Lung (tissue), 12 donors: ENCODE data around the gene RRM2. TPM values are rescaled to one million over a fixed set of nuclear protein-coding genes. Genes with fewer than 3 reads are reported as not detected.

Experiments
- ATAC-seq: fragments of 200-7000 bp; cut with Tn5 transposase; one replicate; pipeline ENCODE4 v1.9.1; 2020; ENCODE audit warnings: moderate number of reproducible peaks; ENCODE audit not compliant: insufficient read depth, low FRiP score
- DNase-seq, 3 donors: peaks; one replicate each; pipeline ENCODE4 v3.0.0-alpha.2; 2013 to 2017
- H3K27ac ChIP-seq, 2 donors: one replicate each; pipeline ENCODE4 v1.5.1; 2013; ENCODE audit warnings: mild to moderate bottlenecking in 2 of 2, moderate library complexity in 2 of 2, control low read depth in 1 of 2, inconsistent platforms in 1 of 2, low read depth in 1 of 2, low read length in 1 of 2
- H3K27me3 ChIP-seq, 3 donors: one replicate each; pipeline ENCODE4 v1.5.1; 2013; ENCODE audit warnings: low read length in 2 of 3; ENCODE audit not compliant: control insufficient read depth in 3 of 3, insufficient read depth in 3 of 3
- H3K36me3 ChIP-seq, 4 donors: one replicate each; pipeline ENCODE4 v1.5.1; 2013; ENCODE audit warnings: low read length in 4 of 4, mild to moderate bottlenecking in 1 of 4, moderate library complexity in 1 of 4; ENCODE audit not compliant: control insufficient read depth in 4 of 4, insufficient read depth in 4 of 4
- H3K4me1 ChIP-seq, 5 donors: one replicate each; pipeline ENCODE4 v1.5.1; 2013; ENCODE audit warnings: low read length in 5 of 5, mild to moderate bottlenecking in 2 of 5, moderate library complexity in 1 of 5; ENCODE audit not compliant: control insufficient read depth in 5 of 5, insufficient read depth in 5 of 5
- H3K4me3 ChIP-seq: one replicate; pipeline ENCODE4 v1.5.1; 2013; ENCODE audit warnings: mild to moderate bottlenecking, control low read depth, moderate library complexity
- H3K9ac ChIP-seq, 2 donors: one replicate each; pipeline ENCODE4 v1.5.1; 2013; ENCODE audit warnings: low read length in 2 of 2, control low read depth in 1 of 2; ENCODE audit not compliant: insufficient read depth in 1 of 2
- H3K9me3 ChIP-seq, 4 donors: one replicate each; pipeline ENCODE4 v1.5.1; 2013; ENCODE audit warnings: low read length in 3 of 4, mild to moderate bottlenecking in 1 of 4, moderate library complexity in 1 of 4; ENCODE audit not compliant: control insufficient read depth in 4 of 4, insufficient read depth in 3 of 4
- WGBS, 2 donors: extraction: QIAGEN DNeasy Blood & Tissue Kit; methylation state at CpG; one replicate each; pipeline ENCODE4 v1.1.7; 2013; 5-methylcytosine and 5-hydroxymethylcytosine counted together
- polyA plus RNA-seq, 2 donors: library from polyadenylated mRNA; stranded (reverse); fragments of 200-250 nt; gene quantifications; one replicate each; pipeline ENCODE4 v1.2.1, GENCODE V29; 2013
- total RNA-seq, 2 donors: library from RNA; depleted of rRNA in 1 of 2; stranded (reverse); fragments of >200 nt in 1 of 2; gene quantifications; one replicate each; pipeline ENCODE4 v1.2.1, GENCODE V29; 2014 to 2021
- TF ChIP-seq, protein P1 (sequence below): IDR thresholded peaks from 2 replicates; pipeline ENCODE4 v1.5.1; 2012; ENCODE audit warnings: mild to moderate bottlenecking; ENCODE audit errors: control extremely low read depth, extremely low read depth
- donor health status: control.
- donor health status: control.
- donor health status: Bipolar disorder and iron deficiency.
- donor health status: healthy.
- donor health status: DM: yes; HTN: yes; CAD: no.

RRM2 gene
- total and polyA plus RNA-seq, 4 donors, result 4.8 to 15.6 (median 5.7) TPM

DNA sequence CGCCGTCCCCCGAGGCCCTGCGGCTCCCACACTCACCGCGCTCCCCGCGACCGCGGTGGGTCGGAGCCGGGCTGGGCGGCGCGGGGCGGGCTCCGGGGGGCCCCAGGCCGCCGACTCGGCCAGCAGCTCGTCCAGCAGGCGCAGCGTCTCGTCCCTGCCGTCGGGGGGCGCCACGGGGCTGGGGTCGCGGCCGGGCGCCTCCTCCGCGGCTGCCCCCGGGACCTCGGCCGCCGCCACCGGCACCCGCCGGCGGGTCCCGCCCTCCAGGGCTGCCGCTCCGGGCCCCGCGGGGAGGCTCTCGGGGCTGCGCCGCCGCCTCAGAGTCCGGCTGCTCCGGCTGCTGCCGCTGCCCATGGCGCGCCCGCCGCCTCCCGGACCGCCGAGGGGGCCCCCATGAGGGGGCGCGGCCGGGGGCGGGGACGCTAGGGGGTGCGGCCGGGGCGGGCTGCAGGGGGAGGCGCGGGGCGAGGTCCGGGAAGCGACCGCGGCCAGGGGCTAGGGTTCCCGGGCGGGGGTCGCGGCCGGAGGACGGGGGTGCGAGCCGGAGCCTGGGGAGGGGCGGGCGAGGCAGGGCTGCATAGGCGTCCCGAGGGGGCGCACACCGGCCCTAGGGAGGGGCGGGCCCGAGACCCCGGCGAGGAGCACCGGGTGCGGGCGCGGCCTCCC is 42.5 kb upstream of the RRM2 start, which contains the start of gene CYS1:
TSS of gene CYS1 (minus strand) at position 542 of the 666 bp plus-strand sequence. CDS start at position 354, 188 bp downstream.
- Histone ChIP-seq H3K27me3 (peaks cover 0 to 20% (median 13%) of the 10 kb centered on the region in 3 donors), H3K9me3 (no peaks in the 10 kb centered on the region), H3K4me1 (peaks cover 0 to 13% (median 6%) of the 10 kb centered on the region in 5 donors), H3K9ac (no peak within 1 kb of the TSS), H3K4me3 (peak within 1 kb of the TSS; percentile 29), H3K36me3 (peaks cover 0 to 2% (median 0%) of the 10 kb centered on the region in 4 donors), H3K27ac (peak within 1 kb of the TSS in 1 of 2 donors; percentile 47)
- TF ChIP-seq, protein P1, sequence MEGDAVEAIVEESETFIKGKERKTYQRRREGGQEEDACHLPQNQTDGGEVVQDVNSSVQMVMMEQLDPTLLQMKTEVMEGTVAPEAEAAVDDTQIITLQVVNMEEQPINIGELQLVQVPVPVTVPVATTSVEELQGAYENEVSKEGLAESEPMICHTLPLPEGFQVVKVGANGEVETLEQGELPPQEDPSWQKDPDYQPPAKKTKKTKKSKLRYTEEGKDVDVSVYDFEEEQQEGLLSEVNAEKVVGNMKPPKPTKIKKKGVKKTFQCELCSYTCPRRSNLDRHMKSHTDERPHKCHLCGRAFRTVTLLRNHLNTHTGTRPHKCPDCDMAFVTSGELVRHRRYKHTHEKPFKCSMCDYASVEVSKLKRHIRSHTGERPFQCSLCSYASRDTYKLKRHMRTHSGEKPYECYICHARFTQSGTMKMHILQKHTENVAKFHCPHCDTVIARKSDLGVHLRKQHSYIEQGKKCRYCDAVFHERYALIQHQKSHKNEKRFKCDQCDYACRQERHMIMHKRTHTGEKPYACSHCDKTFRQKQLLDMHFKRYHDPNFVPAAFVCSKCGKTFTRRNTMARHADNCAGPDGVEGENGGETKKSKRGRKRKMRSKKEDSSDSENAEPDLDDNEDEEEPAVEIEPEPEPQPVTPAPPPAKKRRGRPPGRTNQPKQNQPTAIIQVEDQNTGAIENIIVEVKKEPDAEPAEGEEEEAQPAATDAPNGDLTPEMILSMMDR, result no peak
- peak; percentile 50 to 62 (median 62) for DNase-seq
- ATAC-seq, result peak; percentile 43
- WGBS, 2 donors, result 0 to 1% methylated on average over 8 to 98 of the region's 98 CpGs

DNA sequence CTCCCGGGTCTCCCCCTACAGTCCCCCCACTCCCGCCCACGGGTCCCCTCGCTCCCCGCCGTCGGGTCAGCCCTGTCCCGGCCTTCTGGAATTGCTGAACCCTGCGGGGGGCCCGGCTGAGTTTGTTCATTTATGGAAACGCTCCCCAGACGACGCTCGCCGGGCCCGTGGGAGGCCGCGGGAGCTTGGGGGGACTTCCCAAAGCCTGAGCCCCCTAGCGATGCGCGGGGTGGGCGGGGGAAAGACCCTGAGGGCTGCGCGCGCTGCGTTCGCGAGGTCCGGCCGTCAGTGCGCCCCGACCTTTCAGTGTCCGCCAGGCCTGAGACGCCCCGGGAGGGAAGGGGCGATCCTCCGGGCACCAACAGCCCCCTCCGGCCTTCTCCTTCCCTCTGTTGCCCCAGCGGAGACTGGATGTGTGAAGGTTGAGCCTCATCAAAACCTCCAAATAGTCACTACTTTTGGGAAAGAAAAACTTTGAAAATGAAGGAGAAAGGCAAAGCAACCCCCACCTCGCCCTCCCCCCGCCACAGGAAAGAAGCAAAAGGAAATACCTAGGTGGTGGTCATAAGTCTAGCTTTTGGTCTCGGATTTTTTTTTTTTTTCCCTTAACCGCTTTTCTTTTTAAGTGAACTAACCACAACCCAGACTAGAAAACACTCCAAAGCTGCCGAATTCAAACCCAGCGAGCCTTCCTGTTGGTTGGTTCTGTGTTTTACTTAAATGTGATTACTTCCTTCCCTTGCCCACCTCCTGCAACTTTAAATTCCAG is 41.8 kb upstream of the RRM2 start:
- Histone ChIP-seq H3K27me3 (peaks cover 0 to 23% (median 16%) of the 10 kb centered on the region in 3 donors), H3K9me3 (no peaks in the 10 kb centered on the region), H3K36me3 (no peaks in the 10 kb centered on the region), H3K27ac (no peak overlapping the region), H3K4me1 (peaks cover 0 to 13% (median 6%) of the 10 kb centered on the region in 5 donors), H3K9ac (no peak overlapping the region), H3K4me3 (no peak overlapping the region)
- TF ChIP-seq, protein P1, result no peak
- ATAC-seq (peak; percentile 23), DNase-seq (peak in 2 of 3 donors; percentile 46 to 57)
- 4 to 8% methylated on average over 23 to 45 of the region's 45 CpGs for WGBS, 2 donors

DNA sequence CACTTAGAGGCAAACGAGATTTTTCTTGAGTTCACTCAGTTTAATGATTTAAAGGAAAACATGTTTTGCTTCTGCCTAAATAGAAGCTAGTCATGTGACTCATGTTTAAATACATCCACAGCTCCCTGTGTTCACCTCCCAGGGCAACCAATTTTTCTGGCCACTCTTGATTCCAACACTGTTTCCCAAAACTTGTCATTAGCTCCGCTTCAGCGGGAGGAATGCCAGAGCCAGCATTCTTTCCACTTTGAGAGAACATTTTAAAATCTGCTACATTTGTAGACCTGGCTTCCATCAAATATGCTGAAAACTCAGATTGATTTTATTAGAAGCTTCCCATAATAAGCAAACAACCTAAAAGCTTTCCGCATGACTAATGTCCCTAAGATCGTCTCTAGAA is 39.5 kb upstream of the RRM2 start:
- H3K36me3 ChIP-seq, result no peaks in the 10 kb centered on the region
- H3K4me3 ChIP-seq, result no peak overlapping the region
- WGBS, 2 donors, result 58 to 75% methylated on average over 5 of the region's 5 CpGs
- TF ChIP-seq, protein P1, result no peak
- H3K27me3 ChIP-seq, result peaks cover 0 to 23% (median 16%) of the 10 kb centered on the region in 3 donors
- H3K27ac ChIP-seq, result no peak overlapping the region
- H3K9me3 ChIP-seq, result no peaks in the 10 kb centered on the region
- DNase-seq (no peak), ATAC-seq (no peak)
- H3K9ac ChIP-seq, result no peak overlapping the region
- peaks cover 0 to 14% (median 6%) of the 10 kb centered on the region in 5 donors for H3K4me1 ChIP-seq
